VCaP (cell line): ENCODE measurements around the gene NPAS2.

Experiments used
- H3K27ac ChIP-seq: fragments of 450-650 bp; 2 replicates; pipeline ENCODE4 v1.5.1; 2017
- CTCF ChIP-seq: fragments of 450-650 bp; conservative IDR thresholded peaks from 2 replicates; pipeline ENCODE4 v1.5.1; 2017; ENCODE audit warnings: mild to moderate bottlenecking, moderate library complexity

Gene NPAS2

GRCh38 chr2:100796499-100797100, 23.3 kb upstream of the NPAS2 start:
- no peak overlapping the region for H3K27ac ChIP-seq
- no peak for TF ChIP-seq CTCF

GRCh38 chr2:100799686-100800085, 20.3 kb upstream of the NPAS2 start:
- TF ChIP-seq CTCF: no peak
- H3K27ac ChIP-seq: no peak overlapping the region

- no peak for TF ChIP-seq CTCF
- H3K27ac ChIP-seq: peak overlapping the region; percentile 13; the same call in 1 of the 2 replicates
These were observed 19.0 kb upstream of the NPAS2 start for GRCh38 chr2:100800915-100801314.

- peak overlapping the region; percentile 13; the same call in 1 of the 2 replicates for H3K27ac ChIP-seq
- no peak for TF ChIP-seq CTCF
These were observed 18.5 kb upstream of the NPAS2 start for GRCh38 chr2:100801402-100801801.

GRCh38 chr2:100802066-100802465, 17.9 kb upstream of the NPAS2 start:
- H3K27ac ChIP-seq: no peak overlapping the region
- TF ChIP-seq CTCF: no peak

GRCh38 chr2:100803334-100803733, 16.6 kb upstream of the NPAS2 start:
- H3K27ac ChIP-seq: no peak overlapping the region
- no peak for TF ChIP-seq CTCF

GRCh38 chr2:100806550-100806949, 13.4 kb upstream of the NPAS2 start:
- no peak for TF ChIP-seq CTCF
- no peak overlapping the region for H3K27ac ChIP-seq
